Activated T-helper 9 cell treated with anti-CD3 and anti-CD28 coated beads, Interleukin-2, amount 50 U/mL, for 16 hours (primary cell): ENCODE results near the gene C8A.

Source experiments
- DNase-seq: peaks from one replicate; pipeline ENCODE4 v3.0.0-alpha.2; 2020; ENCODE audit warnings: low read depth

C8A gene

DNA sequence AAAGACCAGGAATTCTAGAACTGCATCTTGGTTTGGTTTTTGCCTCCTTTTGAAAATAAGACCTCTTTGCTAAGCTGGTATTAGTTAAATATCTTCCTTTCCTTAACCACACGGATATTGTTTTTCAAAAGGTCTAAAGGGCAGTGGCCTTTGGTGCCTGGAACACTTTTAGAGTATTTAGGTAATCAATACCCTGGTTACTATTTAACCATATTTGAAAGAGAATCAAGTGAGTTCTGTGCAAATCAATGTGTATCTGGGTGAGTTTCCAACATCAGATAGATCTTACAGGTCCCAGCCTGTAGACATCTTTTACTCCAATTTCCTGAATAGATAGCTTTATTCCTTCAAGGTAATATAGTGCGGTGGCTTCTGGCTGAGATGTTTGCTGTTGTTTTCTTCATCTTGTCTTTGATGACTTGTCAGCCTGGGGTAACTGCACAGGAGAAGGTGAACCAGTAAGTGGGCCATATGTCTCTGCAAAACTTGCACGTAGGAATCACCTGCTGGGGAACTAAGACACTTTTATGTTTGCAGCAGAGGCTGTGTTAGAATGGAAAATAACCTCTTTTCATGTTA is at the start of gene C8A:
Gene C8A, plus strand, starts transcription at position 277 of the 579 bp plus-strand sequence. Its CDS starts 105 bp downstream, at position 382.
- no peak for DNase-seq

DNA sequence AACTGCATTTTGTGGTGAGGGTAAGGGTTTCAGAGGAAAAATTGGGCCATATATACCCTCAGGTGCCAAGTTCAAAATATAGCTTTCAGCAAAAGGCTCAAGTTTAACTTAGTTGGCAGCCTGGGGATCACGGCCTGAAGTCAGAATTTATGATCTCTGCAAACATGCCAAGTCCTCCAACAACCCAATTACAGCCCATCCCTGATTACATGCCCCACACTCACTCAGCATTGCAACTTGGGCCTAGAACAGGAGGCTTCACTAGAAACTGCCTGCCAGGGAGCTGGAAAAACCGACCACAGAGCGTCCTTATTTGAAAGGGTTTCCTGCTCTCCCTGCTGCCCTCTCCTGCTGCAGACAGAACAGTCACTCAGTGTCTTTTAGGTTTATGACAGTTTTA is 47.8 kb upstream of the C8A start:
- DNase-seq = no peak

DNA sequence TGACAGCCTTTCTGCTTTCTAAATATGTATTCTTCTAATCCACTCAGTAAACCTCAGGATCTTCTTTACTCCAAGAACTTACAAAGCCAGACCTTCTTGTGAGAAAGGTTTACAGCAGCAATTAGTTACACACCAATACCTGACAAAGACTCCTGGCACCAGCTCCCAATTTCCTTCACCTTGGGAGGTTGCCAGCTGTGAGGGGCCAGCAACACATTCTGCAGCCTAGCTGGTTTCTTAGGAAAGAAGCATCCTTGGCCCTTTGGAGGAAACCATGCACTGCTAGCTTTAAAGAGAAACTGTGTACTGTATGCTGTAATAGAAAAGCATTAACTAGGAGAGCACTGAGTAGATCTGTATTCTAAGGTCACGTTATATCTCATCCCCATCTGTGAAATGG is 46.2 kb upstream of the C8A start:
- no peak for DNase-seq

DNA sequence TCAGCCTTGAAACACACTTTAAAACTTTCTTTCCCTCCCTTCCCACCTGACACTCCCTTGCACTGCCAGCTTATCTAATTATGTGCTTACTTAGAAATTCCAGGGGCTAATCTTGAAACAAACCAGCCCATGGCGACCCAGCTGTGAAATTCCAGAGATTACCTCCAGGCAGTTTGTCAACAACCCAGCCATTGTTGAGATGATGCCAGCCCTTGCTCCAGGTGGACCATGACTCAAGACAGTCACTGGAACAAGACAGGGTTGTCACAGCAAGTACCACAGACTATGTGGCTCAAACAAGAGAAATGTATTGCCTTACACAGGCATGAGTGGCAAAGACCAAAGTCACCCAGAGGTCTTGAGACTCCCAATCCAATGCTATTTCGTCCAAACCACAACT is 43.3 kb upstream of the C8A start:
- no peak for DNase-seq

DNA sequence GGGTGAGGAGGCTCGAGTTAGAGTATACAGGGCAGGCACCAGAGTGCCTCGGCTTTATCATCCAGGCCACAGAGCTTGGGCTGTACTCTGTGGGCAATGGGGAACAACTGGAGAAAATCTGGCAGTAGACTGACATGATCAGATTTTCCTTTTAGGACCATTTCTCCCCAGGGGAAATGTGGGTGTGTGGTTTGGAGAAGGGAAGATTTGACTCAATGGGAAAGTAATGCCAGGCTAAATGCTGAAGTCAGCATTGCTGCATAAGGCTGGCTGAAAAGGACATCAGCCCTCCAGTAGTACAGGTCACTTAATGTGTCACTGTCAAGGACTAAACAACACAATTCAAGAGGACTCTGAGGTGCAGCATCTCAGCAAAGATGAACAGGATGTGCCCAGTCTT is 40.4 kb upstream of the C8A start:
- no peak for DNase-seq

DNA sequence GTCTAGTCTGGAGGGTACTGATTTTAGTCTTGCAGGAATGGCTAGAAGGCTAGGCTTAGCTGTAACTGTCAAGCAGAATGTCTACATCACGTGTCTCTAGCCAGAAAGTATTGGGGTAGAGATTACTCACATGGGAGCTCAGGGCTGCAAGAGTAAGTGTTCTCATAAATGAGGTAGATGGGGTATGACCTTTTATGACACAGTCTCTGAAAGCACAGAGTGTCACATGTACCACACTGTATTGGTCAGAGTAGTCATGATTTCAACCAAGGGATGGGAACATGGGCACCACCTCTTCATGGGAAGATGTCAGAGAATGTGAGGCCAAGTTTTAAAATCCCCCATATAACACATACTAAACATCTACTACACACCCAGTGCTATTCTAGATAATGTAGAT is 38.3 kb upstream of the C8A start:
- DNase-seq = no peak

DNA sequence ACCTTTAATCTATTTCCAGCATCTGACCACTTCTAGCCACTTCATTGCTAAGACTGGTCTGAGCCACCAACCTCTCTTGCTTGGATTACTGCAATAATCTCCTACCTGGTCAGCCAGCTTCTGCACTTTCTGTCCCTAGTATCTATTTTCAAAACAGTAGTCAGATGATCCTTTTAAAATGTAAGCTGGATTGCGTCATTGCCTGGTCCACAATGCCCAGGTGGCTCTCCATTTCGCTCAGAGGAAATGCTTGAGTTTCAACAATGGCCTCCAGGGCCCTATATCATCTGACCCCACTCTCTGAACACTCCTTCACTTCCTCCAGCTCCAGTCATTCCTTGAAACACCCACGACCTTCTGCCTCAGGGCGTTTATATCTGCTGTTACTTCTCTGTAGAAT is 37.7 kb upstream of the C8A start:
- no peak for DNase-seq

DNA sequence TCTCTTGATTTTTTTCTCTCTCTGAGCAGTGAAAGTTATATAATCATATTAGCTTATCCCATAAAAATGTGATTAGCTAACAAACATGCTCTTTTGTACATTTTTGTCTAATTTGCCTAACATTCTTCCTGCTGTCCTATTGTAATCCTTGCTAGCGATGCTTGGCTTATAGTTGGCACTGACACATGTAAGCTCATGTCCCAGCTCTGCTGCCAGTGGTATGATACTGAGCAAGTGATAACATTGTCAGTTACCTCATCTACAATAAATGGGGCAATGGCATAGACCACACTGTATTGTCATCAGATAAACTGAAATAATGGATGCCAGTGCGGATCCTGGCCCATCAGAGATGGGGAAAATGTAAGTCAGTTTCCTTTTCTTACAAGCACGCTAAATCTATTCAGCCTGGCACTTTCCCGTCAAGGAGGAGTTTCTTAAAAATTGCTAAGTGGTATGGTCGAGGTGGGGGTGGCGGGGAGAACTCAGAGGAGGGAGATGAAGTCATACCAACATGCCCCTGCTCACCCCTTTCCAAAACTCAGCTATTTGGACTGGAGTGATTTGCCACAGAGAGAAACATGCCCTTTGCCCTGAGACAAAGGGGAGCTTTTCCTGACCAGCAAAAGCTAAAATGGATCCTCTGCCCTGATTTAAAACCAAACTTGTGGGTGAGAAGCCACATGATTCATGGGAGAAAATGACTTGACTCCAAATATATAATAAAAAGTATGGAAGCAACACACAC is 36.7 kb upstream of the C8A start:
- DNase-seq = no peak

DNA sequence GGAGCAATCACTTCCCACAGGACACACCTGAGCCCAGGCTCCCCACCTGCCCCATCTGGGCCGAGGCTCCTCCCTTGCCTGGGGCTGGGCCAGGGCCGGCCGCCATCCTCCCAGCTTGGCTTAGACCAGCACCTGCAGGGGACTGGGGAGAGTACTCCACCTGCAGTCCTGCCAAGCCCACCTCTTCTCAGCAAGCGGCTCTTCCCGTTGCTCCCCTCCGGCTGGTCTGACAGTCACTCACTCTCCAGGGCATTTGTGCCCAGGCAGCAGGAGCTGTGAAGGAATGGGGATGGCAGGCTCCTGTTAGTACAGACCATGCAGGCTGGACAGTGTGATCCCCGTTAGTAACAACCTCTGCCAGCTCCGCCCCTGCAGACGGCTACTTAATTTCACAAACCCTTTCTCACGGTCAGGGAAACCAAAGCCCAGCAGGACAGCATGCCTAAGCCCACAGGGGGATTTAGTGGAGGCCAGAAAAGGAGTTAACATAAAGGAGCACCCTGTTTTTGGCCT is 35.2 kb upstream of the C8A start, which contains the start of gene FYB2:
Gene FYB2, minus strand, starts transcription at position 18 of the 513 bp plus-strand sequence. CDS start 114 bp downstream, outside the sequence.
- no peak for DNase-seq

DNA sequence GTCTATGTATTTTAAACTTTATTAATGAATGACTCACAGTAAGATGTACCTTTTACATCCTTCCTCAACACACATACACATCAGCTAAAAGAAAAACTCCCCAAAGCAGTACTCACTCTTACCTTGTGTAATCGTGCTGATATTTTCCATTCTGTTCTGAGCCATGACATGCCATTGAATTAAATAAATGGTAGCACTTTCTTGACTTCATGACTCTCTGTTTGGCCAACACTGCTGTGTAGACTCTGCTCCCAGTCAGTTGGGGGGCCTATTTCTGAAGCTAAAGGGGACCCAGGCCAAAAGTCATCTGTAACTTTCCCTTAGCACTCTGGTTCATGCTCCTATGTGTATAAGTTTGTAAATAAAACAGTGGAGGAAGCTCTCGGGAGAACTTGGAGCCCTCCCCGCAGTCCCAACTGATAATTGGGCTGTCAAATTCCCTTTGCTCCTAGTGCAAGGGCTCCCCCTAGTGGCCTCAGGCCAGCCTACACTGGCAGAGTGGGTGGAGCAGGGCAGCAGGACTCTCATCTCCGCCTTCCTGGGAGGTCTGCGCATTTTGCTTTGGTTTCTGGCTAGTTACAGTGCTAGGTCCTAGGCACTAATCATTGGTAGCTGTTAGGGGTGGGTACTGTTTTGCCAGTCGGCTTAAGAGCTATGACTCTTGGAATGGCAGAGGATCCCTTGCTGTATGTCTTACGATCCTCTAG is 33.7 kb upstream of the C8A start:
- DNase-seq = peak; percentile 40

DNA sequence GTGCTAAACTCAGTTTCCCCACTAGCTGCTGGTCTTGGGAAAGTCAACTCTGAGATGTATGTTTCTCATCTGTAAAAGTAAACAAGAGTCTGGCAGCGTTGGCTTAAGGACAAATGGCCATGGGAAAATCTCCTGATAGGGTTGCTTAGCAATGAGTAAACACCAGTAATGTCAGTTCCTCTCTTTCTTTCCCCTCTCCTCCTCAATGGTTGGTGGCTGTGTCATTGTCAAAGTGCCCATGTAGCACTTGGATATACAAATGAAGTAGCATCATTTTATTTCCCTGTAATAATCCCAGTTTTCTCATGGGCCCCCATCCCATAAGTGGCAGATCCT is 33.2 kb upstream of the C8A start:
- no peak for DNase-seq

DNA sequence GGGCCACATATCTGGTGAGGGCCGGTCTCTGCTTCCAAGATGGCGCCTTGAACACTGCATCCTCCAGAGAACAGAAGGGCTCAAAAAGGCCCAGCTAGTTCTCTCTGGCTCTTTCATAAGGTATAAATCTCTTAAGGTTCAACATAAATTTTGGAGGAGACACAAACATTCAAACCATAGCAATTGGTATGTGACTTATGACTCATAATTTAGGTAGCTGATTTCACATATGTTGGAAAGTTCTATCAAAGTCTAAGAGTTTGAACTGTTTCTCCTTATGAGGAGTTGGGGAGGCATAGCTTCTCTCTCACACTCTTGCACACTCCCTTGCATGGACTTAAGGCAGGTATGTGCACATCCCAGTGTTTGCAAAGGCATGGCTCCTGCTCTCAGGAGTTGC is 30.3 kb upstream of the C8A start:
- DNase-seq = no peak

DNA sequence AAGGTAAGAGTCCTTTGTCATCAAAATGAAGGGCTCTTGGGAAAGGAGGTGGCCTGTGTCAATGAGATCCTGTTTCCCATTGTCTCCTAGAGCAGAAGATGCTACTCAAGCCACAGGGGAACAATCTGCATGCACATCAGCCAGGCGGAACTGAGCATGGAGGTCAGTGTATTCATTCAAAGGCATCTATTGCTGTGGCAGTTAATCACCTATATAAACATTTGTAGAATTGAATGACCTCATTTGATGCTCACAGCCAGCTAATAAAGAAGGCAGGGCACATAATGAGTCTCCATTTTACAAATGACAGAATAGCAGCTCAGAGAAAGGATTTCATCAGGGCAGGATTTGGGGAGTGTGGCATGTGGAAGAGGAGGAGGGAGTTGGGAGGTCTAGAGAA is 29.7 kb upstream of the C8A start:
- no peak for DNase-seq

DNA sequence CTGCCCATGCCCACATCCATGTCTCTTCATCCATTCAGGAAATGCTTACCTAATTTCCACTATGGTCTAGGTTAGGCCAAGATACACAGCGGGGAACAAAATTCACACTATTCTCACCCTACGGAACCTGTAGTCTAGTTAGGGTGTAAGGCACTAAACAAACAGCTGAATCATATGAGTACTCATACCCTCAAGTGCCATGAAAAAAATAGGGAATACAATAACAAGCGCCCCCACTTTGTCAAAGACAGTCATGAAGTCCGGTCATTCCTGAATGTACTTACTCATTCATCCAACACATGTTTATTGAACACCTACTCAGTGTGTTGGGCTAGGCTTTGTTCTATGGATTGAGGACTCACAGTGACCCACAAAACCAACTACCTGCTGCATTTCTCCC is 29.2 kb upstream of the C8A start:
- no peak for DNase-seq

DNA sequence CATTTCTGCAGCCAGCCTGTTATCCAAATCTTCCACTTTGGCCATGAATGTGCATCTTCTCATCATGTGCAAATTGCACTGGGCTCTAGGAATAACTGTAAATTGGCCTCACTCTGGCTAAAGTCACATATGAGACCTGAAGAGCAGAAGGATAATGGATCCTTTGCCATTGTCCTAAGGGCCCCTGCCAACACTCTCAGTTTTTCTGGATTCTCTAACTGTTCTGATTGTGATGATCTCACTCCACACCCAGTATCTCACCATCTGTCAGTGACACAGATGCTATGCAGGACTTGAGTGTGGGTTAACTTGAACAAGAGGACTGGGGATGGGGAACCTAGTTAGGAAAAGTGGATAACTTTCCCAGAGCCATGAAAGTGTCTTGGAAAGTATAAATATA is 26.9 kb upstream of the C8A start:
- no peak for DNase-seq

DNA sequence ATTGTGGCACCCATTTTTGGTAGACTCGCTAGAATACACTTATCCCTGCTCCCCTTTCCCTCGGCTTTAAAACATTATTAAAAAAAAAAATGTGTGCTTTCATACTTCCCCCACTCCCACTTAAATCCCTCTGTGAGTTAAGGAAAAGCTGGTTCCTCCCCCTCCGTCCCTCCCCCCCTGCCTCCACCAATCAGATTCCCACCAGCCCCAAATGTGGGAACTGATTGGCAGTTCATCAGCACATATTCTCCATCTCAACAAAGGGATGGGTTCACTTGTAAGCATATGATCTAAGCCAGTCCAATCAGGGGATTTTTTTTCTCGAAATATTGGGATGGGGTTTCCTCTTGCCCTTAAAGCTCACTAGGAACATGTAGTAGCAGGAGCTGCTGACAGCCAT is 24.5 kb upstream of the C8A start:
- DNase-seq = no peak

DNA sequence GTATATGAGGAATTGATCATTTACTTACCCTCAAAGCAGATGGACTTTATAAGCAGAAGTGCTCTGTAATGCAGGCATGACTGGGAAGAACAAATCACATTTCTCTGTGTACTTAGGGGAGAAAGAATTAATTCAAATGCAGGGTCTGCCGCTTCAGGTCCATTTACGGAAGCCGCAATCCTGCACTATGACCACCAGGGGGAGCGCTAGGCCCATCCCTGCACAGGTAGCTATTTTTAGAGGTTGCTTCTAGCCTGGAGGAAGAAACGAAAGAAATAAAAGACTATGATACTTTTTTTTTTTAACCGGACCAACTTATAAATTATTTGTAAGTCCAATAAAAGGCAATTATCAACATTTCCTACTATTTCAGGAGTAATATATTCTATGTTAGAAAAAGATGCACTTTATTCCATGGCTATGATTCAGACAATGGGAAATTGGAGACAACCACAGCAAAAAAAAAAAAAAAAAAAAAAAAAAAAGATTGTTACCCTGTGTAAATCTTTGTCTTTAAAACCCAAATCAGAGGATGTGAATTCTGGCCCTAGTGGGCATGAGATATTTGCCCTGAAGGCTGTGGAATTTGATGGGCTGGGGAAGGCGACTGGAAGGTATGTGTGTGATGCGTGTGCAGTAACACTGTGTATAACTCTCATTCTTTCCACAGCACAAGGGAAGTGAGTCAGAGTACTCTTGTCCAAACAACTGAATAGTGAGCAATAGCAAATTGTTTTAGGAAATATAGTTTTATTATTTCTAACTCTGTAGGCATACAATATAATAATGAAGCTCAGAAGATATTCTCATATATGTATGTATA is 22.5 kb upstream of the C8A start:
- DNase-seq = peak; percentile 29

DNA sequence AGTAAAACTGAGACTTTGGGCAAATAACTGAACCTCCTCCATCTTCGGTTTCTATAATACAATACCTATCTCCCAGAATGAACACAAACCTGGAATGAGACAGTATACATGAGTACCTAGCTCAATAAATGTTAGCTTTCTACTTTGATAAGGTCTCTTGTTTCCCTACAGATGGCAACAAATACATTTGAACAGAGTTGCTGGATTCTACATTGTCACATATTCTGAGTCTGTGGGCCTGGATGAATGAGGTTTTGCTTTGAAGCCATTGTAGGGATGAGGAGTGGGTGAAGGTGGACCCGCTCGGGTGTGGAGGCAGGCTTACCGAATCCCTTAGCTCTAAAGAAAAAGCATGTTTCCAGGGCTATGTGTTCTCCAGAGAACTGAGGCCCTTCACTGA is 21.5 kb upstream of the C8A start:
- no peak for DNase-seq

DNA sequence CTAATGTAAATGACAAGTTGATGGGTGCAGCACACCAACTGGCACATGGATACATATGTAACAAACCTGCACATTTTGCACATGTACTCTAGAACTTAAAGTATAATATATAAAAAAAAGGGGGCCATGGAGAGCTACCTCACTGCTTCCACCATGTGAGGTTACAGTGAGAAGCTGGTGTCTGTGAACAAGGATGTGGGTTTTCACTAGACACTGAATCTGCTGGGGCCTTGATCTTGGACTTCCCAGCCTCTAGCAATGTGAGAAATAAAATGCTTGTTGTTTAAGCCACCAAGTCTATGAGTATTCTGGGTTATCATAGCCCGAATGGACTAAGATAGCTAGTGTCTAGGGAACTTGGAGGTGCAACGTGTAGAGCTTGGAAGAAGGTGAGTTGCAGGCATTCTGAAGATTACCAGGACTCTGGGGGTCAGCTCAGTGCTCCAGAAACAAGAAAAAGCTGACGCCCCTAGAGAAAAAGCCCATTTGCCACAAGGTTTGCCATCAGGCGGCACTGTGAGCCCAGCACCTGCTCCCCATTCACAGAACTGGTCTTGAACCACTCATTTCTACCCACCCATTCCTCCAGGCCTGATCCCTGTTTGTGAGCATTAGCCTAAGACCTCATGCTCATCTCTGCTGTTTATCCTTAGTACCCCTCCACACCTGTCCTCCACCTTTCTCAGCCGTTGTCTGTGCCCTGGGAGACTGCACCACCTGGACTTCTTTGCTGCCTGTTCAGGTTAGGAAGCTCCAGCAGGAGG is 20.3 kb upstream of the C8A start:
- DNase-seq = no peak

DNA sequence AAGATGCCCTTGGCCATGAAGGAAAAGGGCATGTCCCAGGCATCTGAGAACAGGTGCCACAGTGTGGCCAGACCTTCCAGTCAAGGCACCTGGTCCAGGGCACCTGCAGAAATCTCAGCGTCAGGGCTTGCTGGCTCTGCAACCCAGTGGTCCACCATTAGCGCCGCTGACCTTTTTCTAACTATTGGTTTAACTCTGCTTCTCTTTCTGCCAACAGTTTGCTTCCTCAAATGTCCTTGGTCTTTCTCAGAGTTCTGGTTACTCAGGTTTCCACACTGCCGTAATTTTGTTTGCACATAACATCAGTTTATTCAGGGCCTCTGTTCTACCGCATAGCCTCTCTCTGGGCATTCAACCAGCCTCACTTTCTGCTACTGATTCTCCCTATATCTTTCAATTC is 18.9 kb upstream of the C8A start:
- no peak for DNase-seq

DNA sequence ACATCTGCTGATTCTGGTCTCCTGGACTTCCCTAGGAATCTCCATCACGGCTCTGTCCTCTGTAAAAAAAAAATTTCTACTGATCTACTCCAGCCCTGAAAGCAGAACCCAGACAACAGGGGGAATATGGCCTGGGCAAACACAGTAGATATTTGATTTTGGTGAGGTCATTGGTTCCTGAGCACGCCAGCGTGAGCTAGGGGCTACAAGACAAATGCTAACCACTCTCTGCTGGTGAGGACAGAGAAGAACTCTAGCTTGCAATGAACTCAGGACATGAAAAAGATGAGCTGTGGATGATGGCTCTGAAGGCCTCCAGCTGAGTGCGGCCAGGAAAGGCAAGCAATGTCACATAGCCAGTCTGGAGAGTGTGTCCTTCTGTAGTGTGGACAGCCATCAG is 18.2 kb upstream of the C8A start:
- DNase-seq = no peak
